Panc1 (cell line): ENCODE measurements around the gene SUCLG2. TPM values are rescaled to one million over a fixed set of nuclear protein-coding genes. Genes with fewer than 3 reads are reported as not detected.

Source experiments
- ATAC-seq: fragments of 200-7000 bp; cut with Tn5 transposase; 2 replicates; pipeline ENCODE4 v1.9.1; 2020; ENCODE audit warnings: mild to moderate bottlenecking, moderate library complexity
- BruUV-seq: library from RNA; stranded (reverse); fragments of 400-500 nt; replicated peaks from 2 replicates; lab custom pipeline; 2021; lab: Mats Ljungman, UMichigan
- CTCF ChIA-PET: fragments of 300-600 bp; sonication (Branson Sonifier 250); formaldehyde crosslinking; loops from one replicate; lab custom pipeline; 2022; ENCODE audit warnings: antibody characterized with exemption; lab: Charles Lee
- POLR2A ChIA-PET: fragments of 300-600 bp; sonication (Branson Sonifier 250); formaldehyde crosslinking; loops from one replicate; lab custom pipeline; 2022; ENCODE audit warnings: antibody characterized with exemption; lab: Charles Lee
- DNase-seq: peaks from one replicate; pipeline ENCODE4 v3.0.0-alpha.2; 2010; ENCODE audit warnings: low read depth, low spot score
- H3K27ac ChIP-seq: 2 replicates; pipeline ENCODE4 v1.5.1; 2011; ENCODE audit warnings: mild to moderate bottlenecking, low read length, inconsistent platforms
- H3K27me3 ChIP-seq: fragments of 200-500 bp; sonication (Bioruptor generic); 2 replicates; pipeline ENCODE4 v1.6.0; 2014; ENCODE audit warnings: low read length, inconsistent platforms; ENCODE audit not compliant: control insufficient read depth, insufficient read depth
- H3K36me3 ChIP-seq: fragments of 200-500 bp; sonication (Bioruptor generic); 2 replicates; pipeline ENCODE4 v1.5.1; 2014; ENCODE audit warnings: inconsistent platforms, mild to moderate bottlenecking, low read length, moderate library complexity; ENCODE audit not compliant: control insufficient read depth, insufficient read depth
- H3K4me1 ChIP-seq: 2 replicates; pipeline ENCODE4 v1.5.1; 2011; ENCODE audit warnings: inconsistent platforms, mild to moderate bottlenecking, low read length, moderate library complexity; ENCODE audit not compliant: control insufficient read depth, insufficient read depth
- H3K4me3 ChIP-seq, 2 experiments: 2 replicates each; pipeline ENCODE4 v1.5.1; 2011 to 2012; ENCODE audit warnings: low read depth in 2 of 2, low read length in 2 of 2, mild to moderate bottlenecking in 2 of 2, inconsistent platforms in 1 of 2, moderate library complexity in 1 of 2
- H3K9me3 ChIP-seq: fragments of 200-500 bp; sonication (Bioruptor generic); 2 replicates; pipeline ENCODE4 v1.5.1; 2014; ENCODE audit warnings: low read depth, mild to moderate bottlenecking, inconsistent platforms, low read length, moderate library complexity; ENCODE audit not compliant: control insufficient read depth, insufficient read depth
- POLR2AphosphoS5 ChIP-seq: IDR thresholded peaks from 2 replicates; pipeline ENCODE4 v1.6.1; 2012; ENCODE audit warnings: mild to moderate bottlenecking, low read depth, low read length, moderate library complexity
- REST ChIP-seq, 2 experiments: IDR thresholded peaks; 2 replicates each; pipeline ENCODE4 v1.6.1; 2011 to 2012; ENCODE audit warnings: low read depth in 2 of 2, control low read depth in 1 of 2, low read length in 1 of 2, mild to moderate bottlenecking in 1 of 2, moderate library complexity in 1 of 2; ENCODE audit not compliant: insufficient read depth in 1 of 2
- SIN3A ChIP-seq: IDR thresholded peaks from 2 replicates; pipeline ENCODE4 v1.6.1; 2012; ENCODE audit warnings: low read depth, mild to moderate bottlenecking, low read length, moderate library complexity, borderline replicate concordance; ENCODE audit not compliant: insufficient read depth
- TCF7L2 ChIP-seq: IDR thresholded peaks from 2 replicates; pipeline ENCODE4 v1.6.1; 2011; ENCODE audit warnings: mild to moderate bottlenecking, low read depth, low read length, inconsistent platforms
- in situ Hi-C: cut with HindIII; loops from 2 replicates; pipeline ENCODE4 v1.10.0; 2016; ENCODE audit warnings: low sequenced_read_pairs, low pct_unique_long_range_greater_than_20kb
- intact Hi-C: fragments of 100-400 bp; cut with micrococcal nuclease; formaldehyde crosslinking; loops from one replicate; pipeline ENCODE4 v1.10.0; 2022; ENCODE audit not compliant: unreplicated experiment
- total RNA-seq: library from RNA; stranded (reverse); gene quantifications from one replicate; pipeline ENCODE4 v1.2.1, GENCODE V29; 2021; ENCODE audit not compliant: unreplicated experiment
- TF ChIP-seq, protein P1 (sequence below): fragments of 450-650 bp; IDR thresholded peaks from 2 replicates; pipeline ENCODE4 v1.5.1; 2017; ENCODE audit warnings: mild to moderate bottlenecking

The SUCLG2 gene
- total RNA-seq, 1 experiment from 2014 or later = 28.3 TPM

- BruUV-seq = no TSS peak
- ATAC-seq (no peak), DNase-seq (no peak)
- no peaks in the 10 kb centered on the region for H3K36me3 ChIP-seq
- no peaks in the 10 kb centered on the region for H3K9me3 ChIP-seq
- no peaks in the 10 kb centered on the region for H3K27me3 ChIP-seq
- no peak overlapping the region for H3K27ac ChIP-seq
- TF ChIP-seq POLR2AphosphoS5 (no peak), TCF7L2 (no peak), SIN3A (no peak), REST (IDR thresholded peaks at IDR 0.05; ENCODE audit: insufficient read depth in 1 of 2, low read depth in 2 of 2, low read length in 1 of 2) (no peak)
- TF ChIP-seq, protein P1, sequence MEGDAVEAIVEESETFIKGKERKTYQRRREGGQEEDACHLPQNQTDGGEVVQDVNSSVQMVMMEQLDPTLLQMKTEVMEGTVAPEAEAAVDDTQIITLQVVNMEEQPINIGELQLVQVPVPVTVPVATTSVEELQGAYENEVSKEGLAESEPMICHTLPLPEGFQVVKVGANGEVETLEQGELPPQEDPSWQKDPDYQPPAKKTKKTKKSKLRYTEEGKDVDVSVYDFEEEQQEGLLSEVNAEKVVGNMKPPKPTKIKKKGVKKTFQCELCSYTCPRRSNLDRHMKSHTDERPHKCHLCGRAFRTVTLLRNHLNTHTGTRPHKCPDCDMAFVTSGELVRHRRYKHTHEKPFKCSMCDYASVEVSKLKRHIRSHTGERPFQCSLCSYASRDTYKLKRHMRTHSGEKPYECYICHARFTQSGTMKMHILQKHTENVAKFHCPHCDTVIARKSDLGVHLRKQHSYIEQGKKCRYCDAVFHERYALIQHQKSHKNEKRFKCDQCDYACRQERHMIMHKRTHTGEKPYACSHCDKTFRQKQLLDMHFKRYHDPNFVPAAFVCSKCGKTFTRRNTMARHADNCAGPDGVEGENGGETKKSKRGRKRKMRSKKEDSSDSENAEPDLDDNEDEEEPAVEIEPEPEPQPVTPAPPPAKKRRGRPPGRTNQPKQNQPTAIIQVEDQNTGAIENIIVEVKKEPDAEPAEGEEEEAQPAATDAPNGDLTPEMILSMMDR = no peak
- POLR2A ChIA-PET = no interaction called here
- intact Hi-C loops = no loop called here
- CTCF ChIA-PET = no interaction called here
- no peaks in the 10 kb centered on the region for H3K4me1 ChIP-seq
- in situ Hi-C loops = no loop called here
- H3K4me3 ChIP-seq = no peak overlapping the region
Observed at GRCh38 chr3:67386451-67386850, 268.0 kb downstream of the SUCLG2 start.

DNA sequence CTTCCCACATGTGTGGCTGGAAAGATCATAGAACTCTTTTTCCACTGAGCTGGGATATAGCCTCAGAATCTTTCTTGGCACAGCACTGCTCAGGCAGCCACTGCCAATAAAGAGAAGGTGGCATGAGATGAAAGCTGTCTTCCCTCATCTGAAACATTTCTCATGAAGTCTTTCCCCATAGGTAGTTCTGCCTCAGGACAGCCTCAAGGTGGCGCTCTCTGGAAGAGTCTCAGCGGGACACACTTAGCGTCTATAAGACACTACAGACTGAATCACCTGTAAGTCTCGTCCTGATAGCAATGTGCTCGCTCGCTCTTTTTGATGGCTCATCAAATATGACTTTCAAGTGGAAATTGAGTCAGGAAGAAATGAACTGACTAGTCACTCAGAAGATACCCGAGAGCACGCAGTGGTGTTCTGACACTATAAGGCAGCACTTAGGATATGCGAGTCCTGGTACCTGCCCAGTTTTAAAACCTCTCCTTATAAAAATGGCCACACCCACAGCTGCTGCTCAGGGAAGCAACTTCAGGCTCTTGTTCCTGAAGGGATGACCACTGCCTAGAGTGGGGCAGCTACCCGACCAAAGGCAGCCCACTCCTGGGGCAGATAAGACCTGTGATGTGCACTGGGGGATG is 269.5 kb downstream of the SUCLG2 start:
- in situ Hi-C loops (no loop called here), intact Hi-C loops (loop anchor here (5.0 kb wide), 1 partner anchor 1492 kb away; no protein-coding TSS in a partner anchor)
- no peak for TF ChIP-seq REST (IDR thresholded peaks at IDR 0.05; ENCODE audit: insufficient read depth in 1 of 2, low read depth in 2 of 2, low read length in 1 of 2)
- TF ChIP-seq, protein P1 = peak; percentile 69
- ChIA-PET CTCF (no interaction called here), POLR2A (no interaction called here)
- no peaks in the 10 kb centered on the region for H3K27me3 ChIP-seq
- ATAC-seq = no peak
- no peaks in the 10 kb centered on the region for H3K9me3 ChIP-seq
- H3K4me3 ChIP-seq = no peak overlapping the region
- no peaks in the 10 kb centered on the region for H3K36me3 ChIP-seq
- no peaks in the 10 kb centered on the region for H3K4me1 ChIP-seq
- BruUV-seq = no TSS peak
- no peak for DNase-seq
- H3K27ac ChIP-seq = no peak overlapping the region
